Osteoblast (primary cell): ENCODE results near the gene ME3. TPM values are rescaled to one million over a fixed set of nuclear protein-coding genes. Genes with fewer than 3 reads are reported as not detected.

Experiments used
- DNase-seq: peaks from one replicate; pipeline ENCODE4 v3.0.0; 2011; ENCODE audit warnings: low spot score, mixed read lengths; ENCODE audit not compliant: insufficient read length; ENCODE audit errors: missing footprints
- H2AFZ ChIP-seq: 2 replicates; pipeline ENCODE4 v1.6.0; 2011; ENCODE audit warnings: mild to moderate bottlenecking, low read length
- H3K27ac ChIP-seq: 2 replicates; pipeline ENCODE4 v1.5.1; 2011; ENCODE audit warnings: mild to moderate bottlenecking, low read depth, low read length, moderate library complexity
- H3K27me3 ChIP-seq: 2 replicates; pipeline ENCODE4 v1.6.0; 2012; ENCODE audit warnings: mild to moderate bottlenecking, control low read depth, inconsistent platforms, low read length, moderate library complexity; ENCODE audit not compliant: insufficient read depth
- H3K36me3 ChIP-seq: 2 replicates; pipeline ENCODE4 v1.5.1; 2011; ENCODE audit warnings: mild to moderate bottlenecking, low read length, control low read depth, moderate library complexity; ENCODE audit not compliant: insufficient read depth
- H3K4me1 ChIP-seq: 2 replicates; pipeline ENCODE4 v1.5.1; 2011; ENCODE audit warnings: mild to moderate bottlenecking, low read length, control low read depth, moderate library complexity; ENCODE audit not compliant: insufficient read depth
- H3K4me2 ChIP-seq: 2 replicates; pipeline ENCODE4 v1.6.0; 2011; ENCODE audit warnings: mild to moderate bottlenecking, low read length; ENCODE audit not compliant: insufficient read depth
- H3K4me3 ChIP-seq: fragments of 200-600 bp; sonication (generic); 3 replicates; pipeline ENCODE4 v1.5.1; 2012; ENCODE audit warnings: mild to moderate bottlenecking, low read length, inconsistent platforms; ENCODE audit not compliant: insufficient read depth
- H3K79me2 ChIP-seq: 2 replicates; pipeline ENCODE4 v1.6.0; 2012; ENCODE audit warnings: mild to moderate bottlenecking, low read length, control low read depth, inconsistent platforms; ENCODE audit not compliant: insufficient read depth
- H3K9me3 ChIP-seq: 2 replicates; pipeline ENCODE4 v1.5.1; 2011; ENCODE audit warnings: low read depth, low read length, control low read depth
- H4K20me1 ChIP-seq: 2 replicates; pipeline ENCODE4 v1.6.0; 2012; ENCODE audit warnings: mild to moderate bottlenecking, low read length, control low read depth; ENCODE audit not compliant: insufficient read depth
- total RNA-seq: library from RNA; depleted of rRNA; stranded (reverse); fragments of >200 nt; gene quantifications from 2 replicates; pipeline ENCODE4 v1.2.3, GENCODE V29; 2012
- TF ChIP-seq, protein P1 (sequence below): IDR thresholded peaks from 2 replicates; pipeline ENCODE4 v1.5.1; 2011; ENCODE audit warnings: mild to moderate bottlenecking, low read depth, low read length, moderate library complexity; ENCODE audit errors: extremely low read depth

Gene ME3
- total RNA-seq, 1 donor, result 70.9 TPM

DNA sequence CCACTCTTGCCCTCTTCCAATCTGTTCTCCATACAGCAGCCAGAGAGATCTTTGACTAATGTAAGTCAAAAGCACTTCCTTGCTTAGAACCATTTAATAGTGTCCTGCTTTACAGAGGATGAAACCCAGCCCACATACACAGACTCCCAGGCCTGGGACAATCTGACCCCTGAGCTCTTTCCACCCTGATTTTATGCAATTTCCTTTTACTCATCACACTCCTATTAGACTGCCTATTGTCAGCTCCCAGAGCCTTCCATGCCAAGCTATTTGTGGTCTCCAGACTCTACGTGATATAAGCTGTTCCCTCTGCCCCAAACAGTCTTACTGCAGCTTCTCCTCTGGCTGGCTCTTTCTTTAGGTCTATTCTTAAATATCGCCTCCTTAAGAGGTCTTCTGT is 28.1 kb downstream of the ME3 start:
- no peaks in the 10 kb centered on the region for H3K9me3 ChIP-seq
- no peaks in the 10 kb centered on the region for H4K20me1 ChIP-seq
- no peak overlapping the region for H3K4me3 ChIP-seq
- TF ChIP-seq, protein P1, sequence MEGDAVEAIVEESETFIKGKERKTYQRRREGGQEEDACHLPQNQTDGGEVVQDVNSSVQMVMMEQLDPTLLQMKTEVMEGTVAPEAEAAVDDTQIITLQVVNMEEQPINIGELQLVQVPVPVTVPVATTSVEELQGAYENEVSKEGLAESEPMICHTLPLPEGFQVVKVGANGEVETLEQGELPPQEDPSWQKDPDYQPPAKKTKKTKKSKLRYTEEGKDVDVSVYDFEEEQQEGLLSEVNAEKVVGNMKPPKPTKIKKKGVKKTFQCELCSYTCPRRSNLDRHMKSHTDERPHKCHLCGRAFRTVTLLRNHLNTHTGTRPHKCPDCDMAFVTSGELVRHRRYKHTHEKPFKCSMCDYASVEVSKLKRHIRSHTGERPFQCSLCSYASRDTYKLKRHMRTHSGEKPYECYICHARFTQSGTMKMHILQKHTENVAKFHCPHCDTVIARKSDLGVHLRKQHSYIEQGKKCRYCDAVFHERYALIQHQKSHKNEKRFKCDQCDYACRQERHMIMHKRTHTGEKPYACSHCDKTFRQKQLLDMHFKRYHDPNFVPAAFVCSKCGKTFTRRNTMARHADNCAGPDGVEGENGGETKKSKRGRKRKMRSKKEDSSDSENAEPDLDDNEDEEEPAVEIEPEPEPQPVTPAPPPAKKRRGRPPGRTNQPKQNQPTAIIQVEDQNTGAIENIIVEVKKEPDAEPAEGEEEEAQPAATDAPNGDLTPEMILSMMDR, result no peak
- H3K27me3 ChIP-seq, result no peaks in the 10 kb centered on the region
- peaks cover 22% of the 10 kb centered on the region for H3K4me1 ChIP-seq
- H3K27ac ChIP-seq, result peak overlapping the region; percentile 72
- no peak for DNase-seq
- H2AFZ ChIP-seq, result peak overlapping the region; percentile 38
- peak overlapping the region; percentile 35 for H3K4me2 ChIP-seq
- no peaks in the 10 kb centered on the region for H3K36me3 ChIP-seq
- H3K79me2 ChIP-seq, result no peaks in the 10 kb centered on the region

DNA sequence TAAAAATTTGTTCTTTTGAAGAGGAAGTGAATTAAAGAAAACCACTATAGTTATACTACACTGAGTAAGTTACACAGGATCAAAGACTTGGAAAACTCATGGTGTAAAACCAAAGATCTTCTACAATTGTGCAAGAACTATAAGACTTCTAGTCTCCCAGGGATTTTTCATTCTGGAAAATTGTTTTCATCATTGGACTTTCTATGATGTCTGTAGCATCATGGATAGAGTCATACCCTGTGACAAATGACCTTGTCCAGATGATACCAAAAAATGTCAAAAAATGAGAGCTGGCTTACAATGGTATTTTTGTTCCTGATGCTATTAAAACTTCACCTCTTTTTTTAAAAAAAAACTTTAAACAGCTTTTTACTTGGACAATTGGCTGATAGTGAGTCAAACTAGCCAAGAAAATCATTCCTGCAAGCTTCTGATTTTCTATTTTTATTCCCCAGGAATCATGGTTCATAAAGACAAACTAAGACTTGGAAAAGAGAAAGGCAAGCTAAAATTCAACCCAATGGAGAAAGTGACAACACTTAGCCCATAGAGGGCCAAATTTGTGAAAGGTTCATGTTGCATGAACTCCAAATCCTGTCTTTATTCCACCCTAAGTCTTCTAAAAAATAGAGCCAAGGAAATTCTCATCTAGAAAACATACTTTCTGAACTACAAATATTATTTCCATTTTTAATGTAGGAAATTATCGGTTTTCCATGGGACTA is 30.7 kb downstream of the ME3 start:
- Histone ChIP-seq H3K9me3 (no peaks in the 10 kb centered on the region), H3K79me2 (no peaks in the 10 kb centered on the region), H3K4me3 (no peak overlapping the region), H3K27me3 (no peaks in the 10 kb centered on the region), H3K27ac (peak overlapping the region; percentile 15), H3K36me3 (no peaks in the 10 kb centered on the region), H2AFZ (no peak overlapping the region), H3K4me1 (peaks cover 36% of the 10 kb centered on the region), H3K4me2 (no peak overlapping the region), H4K20me1 (no peaks in the 10 kb centered on the region)
- TF ChIP-seq, protein P1, result no peak
- no peak for DNase-seq

DNA sequence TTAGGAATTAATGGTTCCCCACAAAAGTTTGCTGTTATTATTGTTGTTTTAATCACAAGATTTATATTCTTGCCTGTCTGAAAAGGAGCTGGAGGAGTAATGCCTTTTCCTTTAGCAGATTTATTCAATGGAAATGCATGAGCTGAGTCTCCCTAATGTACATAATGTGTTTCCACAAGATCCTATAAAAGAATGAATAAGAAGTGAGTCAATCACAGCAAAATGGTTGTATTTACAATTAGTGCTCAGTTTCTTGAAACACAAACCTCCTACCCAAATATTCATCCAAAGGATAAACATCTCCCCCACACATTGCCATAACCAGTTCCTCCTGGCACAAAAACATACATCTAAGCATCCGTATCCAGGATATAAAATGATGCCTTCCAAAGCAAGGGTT is 33.3 kb downstream of the ME3 start:
- Histone ChIP-seq H3K27ac (peak overlapping the region; percentile 10), H3K4me1 (peaks cover 24% of the 10 kb centered on the region), H3K27me3 (no peaks in the 10 kb centered on the region), H4K20me1 (no peaks in the 10 kb centered on the region), H2AFZ (peak overlapping the region; percentile 26), H3K4me3 (no peak overlapping the region), H3K36me3 (no peaks in the 10 kb centered on the region), H3K4me2 (peak overlapping the region; percentile 20), H3K79me2 (no peaks in the 10 kb centered on the region), H3K9me3 (no peaks in the 10 kb centered on the region)
- DNase-seq, result no peak
- TF ChIP-seq, protein P1, result no peak

DNA sequence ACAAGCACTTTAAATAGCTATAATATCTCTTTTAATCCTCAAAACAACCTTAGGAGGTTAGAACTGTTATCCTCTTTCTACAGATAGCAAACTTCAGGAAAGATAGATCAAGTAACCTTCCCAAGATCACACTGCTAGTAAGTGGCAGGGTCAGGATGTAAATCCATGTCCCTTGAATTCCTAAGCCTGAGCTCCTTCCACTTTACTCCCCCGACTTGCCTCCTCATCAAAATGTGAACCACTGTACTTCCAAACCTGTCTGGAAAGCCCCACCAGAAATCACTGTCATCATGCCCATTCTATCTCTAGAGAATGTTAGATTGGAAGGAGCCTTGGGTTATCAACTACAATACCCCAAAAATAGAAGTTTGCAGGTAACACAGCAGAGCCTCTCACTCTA is 33.7 kb downstream of the ME3 start:
- Histone ChIP-seq H3K27me3 (no peaks in the 10 kb centered on the region), H2AFZ (no peak overlapping the region), H3K4me1 (peaks cover 19% of the 10 kb centered on the region), H3K4me3 (no peak overlapping the region), H3K79me2 (no peaks in the 10 kb centered on the region), H3K4me2 (peak overlapping the region; percentile 12), H3K9me3 (no peaks in the 10 kb centered on the region), H3K27ac (peak overlapping the region; percentile 10), H4K20me1 (no peaks in the 10 kb centered on the region), H3K36me3 (no peaks in the 10 kb centered on the region)
- no peak for DNase-seq
- TF ChIP-seq, protein P1, result no peak
